ENCODE results near the gene SBF2. TPM values are rescaled to one million over a fixed set of nuclear protein-coding genes. Genes with fewer than 3 reads are reported as not detected.

Gene SBF2
- total RNA-seq, 1 donor from 2014 or later, result 26.2 TPM

DNA sequence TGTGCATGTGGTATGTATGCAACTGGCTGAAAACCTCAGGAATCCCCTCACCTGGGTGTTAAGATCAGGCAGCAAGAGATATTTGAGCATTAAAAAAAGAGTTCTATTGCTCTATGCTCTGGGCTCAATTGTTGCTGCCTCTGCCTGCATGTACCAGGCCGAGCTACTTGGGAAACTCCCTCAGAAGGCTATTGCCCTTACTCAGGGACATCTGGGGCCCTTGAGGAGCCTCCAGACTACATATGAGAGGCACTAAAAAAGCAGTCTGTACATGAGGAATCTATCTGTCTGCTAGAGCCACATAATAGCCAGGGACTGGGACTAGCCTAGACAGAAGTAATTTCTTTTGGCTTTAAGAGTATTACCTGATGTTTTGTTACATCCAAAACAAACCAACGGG is 510.0 kb downstream of the SBF2 start:
- DNase-seq (ENCODE audit: low read depth), result no peak
- H3K4me3 ChIP-seq (ENCODE audit: low read depth, low read length), result no peak overlapping the region
- TF ChIP-seq, protein P1, sequence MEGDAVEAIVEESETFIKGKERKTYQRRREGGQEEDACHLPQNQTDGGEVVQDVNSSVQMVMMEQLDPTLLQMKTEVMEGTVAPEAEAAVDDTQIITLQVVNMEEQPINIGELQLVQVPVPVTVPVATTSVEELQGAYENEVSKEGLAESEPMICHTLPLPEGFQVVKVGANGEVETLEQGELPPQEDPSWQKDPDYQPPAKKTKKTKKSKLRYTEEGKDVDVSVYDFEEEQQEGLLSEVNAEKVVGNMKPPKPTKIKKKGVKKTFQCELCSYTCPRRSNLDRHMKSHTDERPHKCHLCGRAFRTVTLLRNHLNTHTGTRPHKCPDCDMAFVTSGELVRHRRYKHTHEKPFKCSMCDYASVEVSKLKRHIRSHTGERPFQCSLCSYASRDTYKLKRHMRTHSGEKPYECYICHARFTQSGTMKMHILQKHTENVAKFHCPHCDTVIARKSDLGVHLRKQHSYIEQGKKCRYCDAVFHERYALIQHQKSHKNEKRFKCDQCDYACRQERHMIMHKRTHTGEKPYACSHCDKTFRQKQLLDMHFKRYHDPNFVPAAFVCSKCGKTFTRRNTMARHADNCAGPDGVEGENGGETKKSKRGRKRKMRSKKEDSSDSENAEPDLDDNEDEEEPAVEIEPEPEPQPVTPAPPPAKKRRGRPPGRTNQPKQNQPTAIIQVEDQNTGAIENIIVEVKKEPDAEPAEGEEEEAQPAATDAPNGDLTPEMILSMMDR (conservative IDR thresholded peaks at IDR 0.05; ENCODE audit: low read depth, low read length), result no peak

DNA sequence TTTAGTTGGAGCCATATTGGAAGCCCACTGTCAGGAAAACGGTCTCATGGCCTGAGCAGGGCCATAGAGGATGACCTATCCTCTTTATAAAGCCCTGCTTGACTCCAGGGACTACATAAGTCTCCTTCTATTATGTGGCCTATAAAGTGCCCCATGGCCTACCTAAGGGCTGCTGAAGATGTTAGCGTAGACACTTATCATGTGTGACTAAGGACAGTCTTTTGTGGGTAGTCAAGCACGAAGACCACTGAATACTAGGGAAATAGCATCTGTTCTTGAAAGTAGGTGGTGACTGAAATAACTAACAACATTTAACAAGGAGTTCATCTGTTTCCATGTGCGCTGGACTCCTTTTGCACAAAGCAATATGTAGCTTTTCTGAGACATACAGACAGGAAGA is 513.1 kb downstream of the SBF2 start:
- TF ChIP-seq, protein P1 (conservative IDR thresholded peaks at IDR 0.05; ENCODE audit: low read depth, low read length), result no peak
- no peak for DNase-seq (ENCODE audit: low read depth)
- no peak overlapping the region for H3K4me3 ChIP-seq (ENCODE audit: low read depth, low read length)

DNA sequence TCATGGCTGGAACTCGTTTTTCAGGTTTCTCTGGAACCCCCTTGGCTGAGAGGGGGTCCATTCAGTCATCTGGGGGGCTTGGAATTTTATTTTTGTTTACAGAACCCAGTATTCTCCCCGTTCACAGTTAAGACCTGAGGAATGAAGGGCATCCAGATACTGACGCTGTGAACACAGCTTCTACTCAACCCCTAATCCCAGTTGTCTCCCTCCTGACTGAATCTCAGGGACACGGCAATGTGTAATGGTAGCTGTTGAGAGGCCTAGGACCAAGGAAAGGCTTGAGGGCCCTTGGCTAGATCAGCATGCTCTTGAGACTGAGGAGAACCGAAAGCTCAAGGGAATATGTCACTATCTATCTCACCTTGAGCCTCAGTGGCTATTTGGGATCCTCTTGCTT is 516.5 kb downstream of the SBF2 start:
- no peak for DNase-seq (ENCODE audit: low read depth)
- no peak overlapping the region for H3K4me3 ChIP-seq (ENCODE audit: low read depth, low read length)
- TF ChIP-seq, protein P1 (conservative IDR thresholded peaks at IDR 0.05; ENCODE audit: low read depth, low read length), result no peak

DNA sequence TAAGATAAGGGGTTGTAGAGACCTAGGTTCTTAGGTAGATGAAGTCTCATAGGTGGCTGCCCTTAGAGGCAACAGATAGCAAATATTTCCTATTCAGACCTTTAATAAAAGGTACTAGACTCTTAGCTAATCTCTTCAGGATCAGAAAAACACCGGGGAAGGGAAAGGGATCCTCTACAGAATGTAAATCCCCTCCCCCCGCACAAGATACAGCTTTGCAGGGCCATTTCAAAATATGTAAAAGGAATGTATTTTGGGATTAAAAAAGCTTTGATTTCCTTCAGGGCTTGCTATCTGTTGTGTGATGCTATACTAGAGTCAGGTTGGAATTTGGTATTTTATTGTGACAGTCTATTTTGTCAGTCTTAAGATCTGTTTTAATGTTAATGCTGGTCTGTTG is 517.0 kb downstream of the SBF2 start:
- TF ChIP-seq, protein P1 (conservative IDR thresholded peaks at IDR 0.05; ENCODE audit: low read depth, low read length), result no peak
- H3K4me3 ChIP-seq (ENCODE audit: low read depth, low read length), result no peak overlapping the region
- no peak for DNase-seq (ENCODE audit: low read depth)

DNA sequence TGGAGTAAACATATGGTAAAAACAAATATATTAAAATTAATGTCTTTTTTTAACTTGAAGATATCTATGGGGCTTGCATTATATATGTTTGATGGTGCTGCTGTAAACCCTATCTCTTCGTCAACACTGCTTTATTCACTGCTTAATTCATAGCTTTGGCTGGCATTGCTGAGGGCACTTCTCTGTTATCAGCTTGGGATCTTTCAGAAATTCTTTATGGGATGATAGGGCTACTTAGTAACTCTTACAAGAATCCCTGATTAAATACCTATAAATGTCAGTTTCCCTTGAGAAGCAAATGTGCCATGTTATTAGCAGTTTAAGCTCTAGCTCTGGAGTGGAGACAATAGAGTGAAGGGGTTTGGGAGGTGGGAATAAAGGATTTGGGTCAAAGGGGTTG is 517.8 kb downstream of the SBF2 start:
- TF ChIP-seq, protein P1 (conservative IDR thresholded peaks at IDR 0.05; ENCODE audit: low read depth, low read length), result no peak
- no peak overlapping the region for H3K4me3 ChIP-seq (ENCODE audit: low read depth, low read length)

DNA sequence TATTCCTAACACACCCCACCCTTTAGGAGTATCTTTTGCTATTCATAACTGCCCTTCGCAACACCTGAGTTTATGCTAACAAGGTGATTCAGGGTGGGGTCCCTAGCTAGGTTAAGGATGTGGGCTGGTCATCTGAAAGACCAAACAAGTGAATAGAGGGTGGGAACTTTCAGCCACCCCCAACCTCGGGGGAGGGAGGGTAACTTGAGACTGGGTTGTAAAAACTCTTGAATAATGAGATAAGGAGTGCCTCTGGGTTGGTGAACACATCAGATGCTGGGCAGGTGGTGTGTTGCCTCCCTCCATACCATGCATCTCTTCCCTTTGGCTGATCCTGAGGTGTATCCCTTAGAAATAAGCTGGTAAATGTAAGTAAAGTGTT is 518.6 kb downstream of the SBF2 start:
- no peak for DNase-seq (ENCODE audit: low read depth)
- TF ChIP-seq, protein P1 (conservative IDR thresholded peaks at IDR 0.05; ENCODE audit: low read depth, low read length), result no peak
- H3K4me3 ChIP-seq (ENCODE audit: low read depth, low read length), result no peak overlapping the region

More for the DNA sequence above, 517.8 kb downstream of the SBF2 start:
- DNase-seq (ENCODE audit: low read depth), result no peak

DNA sequence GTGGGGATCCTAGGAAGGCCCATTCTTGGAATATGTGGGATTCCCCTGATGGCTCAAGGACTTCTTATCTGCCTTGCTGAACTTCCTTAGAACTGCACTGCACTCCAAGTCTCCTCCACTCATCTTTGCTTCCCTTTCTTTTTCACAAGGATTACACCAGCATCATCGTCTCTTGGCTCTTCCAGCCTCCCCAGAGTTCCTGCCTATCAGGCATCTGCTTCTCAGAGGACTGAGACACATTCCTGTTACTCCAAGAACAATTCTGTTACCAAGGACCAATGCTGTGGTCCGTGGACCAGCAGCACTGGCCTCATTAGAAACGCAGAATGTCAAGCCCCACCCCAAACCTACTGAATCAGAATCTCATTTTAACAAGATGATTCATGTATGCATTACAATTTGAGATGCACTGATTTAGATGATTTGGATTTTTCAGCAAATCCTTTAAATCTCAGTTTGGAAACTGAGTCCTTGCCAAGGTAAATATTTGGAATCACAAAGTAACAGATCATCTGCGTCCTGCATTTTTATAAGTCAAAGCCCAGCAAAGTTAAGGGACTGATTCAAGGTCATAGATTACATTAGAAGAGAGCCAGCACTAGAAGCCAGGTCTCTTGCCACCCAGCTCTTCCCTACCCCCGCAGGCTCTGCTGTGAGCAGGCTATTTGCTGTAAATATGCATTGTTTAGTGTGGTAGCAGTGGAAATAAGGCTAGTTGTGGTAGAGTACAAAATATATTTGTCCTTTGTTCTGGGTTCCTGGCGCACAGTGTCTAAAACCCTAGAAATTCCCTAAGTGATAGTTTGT is 519.2 kb downstream of the SBF2 start:
- TF ChIP-seq, protein P1 (conservative IDR thresholded peaks at IDR 0.05; ENCODE audit: low read depth, low read length), result no peak
- DNase-seq (ENCODE audit: low read depth), result no peak

More for the DNA sequence above, 519.2 kb downstream of the SBF2 start:
- H3K4me3 ChIP-seq (ENCODE audit: low read depth, low read length), result no peak overlapping the region

Data from epithelial cell of proximal tubule (primary cell).